GM23248 (cell line): ENCODE data around the gene REXO4.

Source experiments
- EZH2 ChIP-seq: fragments of 200-600 bp; sonication (generic); IDR thresholded peaks from 2 replicates; pipeline ENCODE4 v1.6.1; 2018; ENCODE audit warnings: antibody characterized with exemption, mild to moderate bottlenecking; ENCODE audit not compliant: insufficient read depth, poor library complexity, severe bottlenecking
- EZH2phosphoT487 ChIP-seq: fragments of 200-600 bp; sonication (generic); IDR thresholded peaks from 2 replicates; pipeline ENCODE4 v1.6.1; 2018; ENCODE audit warnings: antibody characterized with exemption, moderate library complexity, mild to moderate bottlenecking, low read depth; ENCODE audit not compliant: insufficient read depth

GRCh38 chr9:133394687-133395271, 23.0 kb downstream of the REXO4 start:
- TF ChIP-seq EZH2 (no peak), EZH2phosphoT487 (no peak)
